Chondrocyte (in vitro differentiated cells): ENCODE results near the gene CELA3B. TPM values are rescaled to one million over a fixed set of nuclear protein-coding genes. Genes with fewer than 3 reads are reported as not detected.
"Not testable (repeated sequence)": the region's sequence is repeated elsewhere in the genome, so short reads cannot be mapped to it uniquely, and the experiment has no call there.

Experiments
- DNase-seq: peaks from one replicate; pipeline ENCODE4 v3.0.0; 2021; ENCODE audit warnings: mixed read lengths, low spot score
- H3K27ac Mint-ChIP-seq: one replicate; pipeline ENCODE4 v1.8.0; 2021; ENCODE audit warnings: mild to moderate bottlenecking, moderate library complexity, mixed read lengths; ENCODE audit not compliant: unreplicated experiment
- H3K27me3 Mint-ChIP-seq: 2 replicates; pipeline ENCODE4 v1.8.0; 2021; ENCODE audit warnings: low read depth, mixed read lengths
- H3K36me3 Mint-ChIP-seq: 2 replicates; pipeline ENCODE4 v1.8.0; 2021; ENCODE audit warnings: low read depth, mixed read lengths
- H3K4me1 Mint-ChIP-seq: 2 replicates; pipeline ENCODE4 v1.8.0; 2021; ENCODE audit warnings: low read depth, mild to moderate bottlenecking, mixed read lengths
- H3K4me3 Mint-ChIP-seq: one replicate; pipeline ENCODE4 v1.8.0; 2021; ENCODE audit warnings: mild to moderate bottlenecking, moderate library complexity, mixed read lengths; ENCODE audit not compliant: unreplicated experiment
- H3K9me3 Mint-ChIP-seq: 2 replicates; pipeline ENCODE4 v1.8.0; 2021; ENCODE audit warnings: low read depth, mixed read lengths
- CTCF ChIP-seq: fragments of 200-600 bp; sonication (generic); IDR thresholded peaks from 2 replicates; pipeline ENCODE4 v1.5.0; 2021; ENCODE audit warnings: antibody characterized with exemption, mild to moderate bottlenecking, moderate library complexity
- total RNA-seq: library from RNA; stranded (reverse); gene quantifications from 3 replicates; pipeline ENCODE4 v1.2.1, GENCODE V29; 2021

CELA3B gene
- total RNA-seq, 1 donor from 2014 or later: not detected

DNA sequence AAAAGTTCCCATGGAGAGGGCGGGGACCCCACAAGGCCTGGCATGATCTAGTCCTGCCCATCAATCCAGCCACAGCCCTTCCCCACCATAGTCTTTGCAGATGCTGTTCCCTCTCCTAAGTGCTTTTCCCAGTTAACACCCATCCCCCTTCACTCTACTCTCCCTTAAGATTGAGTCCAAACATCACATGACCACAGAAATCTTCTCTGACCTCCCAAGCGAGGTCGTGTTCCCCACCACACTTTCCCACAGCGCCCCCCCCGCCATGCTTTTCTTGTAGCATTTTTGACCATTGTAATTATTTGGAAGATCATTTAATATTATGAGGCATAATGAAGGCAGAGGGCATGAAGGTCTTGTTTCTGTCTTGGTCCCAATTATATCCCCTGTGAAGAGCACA, 35.5 kb upstream of the CELA3B start:
- H3K9me3 Mint-ChIP-seq: no peaks in the 10 kb centered on the region
- peaks cover 63% of the 10 kb centered on the region for H3K4me1 Mint-ChIP-seq
- no peak for DNase-seq
- no peak overlapping the region for H3K4me3 Mint-ChIP-seq
- TF ChIP-seq CTCF: no peak
- peak overlapping the region; percentile 79 for H3K27ac Mint-ChIP-seq
- H3K36me3 Mint-ChIP-seq: no peaks in the 10 kb centered on the region
- H3K27me3 Mint-ChIP-seq: no peaks in the 10 kb centered on the region

- DNase-seq: no peak
- no peaks in the 10 kb centered on the region for H3K27me3 Mint-ChIP-seq
- H3K27ac Mint-ChIP-seq: peak overlapping the region; percentile 89
- no peaks in the 10 kb centered on the region for H3K36me3 Mint-ChIP-seq
- peaks cover 63% of the 10 kb centered on the region for H3K4me1 Mint-ChIP-seq
- no peak for TF ChIP-seq CTCF
- H3K9me3 Mint-ChIP-seq: no peaks in the 10 kb centered on the region
- H3K4me3 Mint-ChIP-seq: no peak overlapping the region
Observed at GRCh38 chr1:21942464-21942863, 34.4 kb upstream of the CELA3B start.

DNA sequence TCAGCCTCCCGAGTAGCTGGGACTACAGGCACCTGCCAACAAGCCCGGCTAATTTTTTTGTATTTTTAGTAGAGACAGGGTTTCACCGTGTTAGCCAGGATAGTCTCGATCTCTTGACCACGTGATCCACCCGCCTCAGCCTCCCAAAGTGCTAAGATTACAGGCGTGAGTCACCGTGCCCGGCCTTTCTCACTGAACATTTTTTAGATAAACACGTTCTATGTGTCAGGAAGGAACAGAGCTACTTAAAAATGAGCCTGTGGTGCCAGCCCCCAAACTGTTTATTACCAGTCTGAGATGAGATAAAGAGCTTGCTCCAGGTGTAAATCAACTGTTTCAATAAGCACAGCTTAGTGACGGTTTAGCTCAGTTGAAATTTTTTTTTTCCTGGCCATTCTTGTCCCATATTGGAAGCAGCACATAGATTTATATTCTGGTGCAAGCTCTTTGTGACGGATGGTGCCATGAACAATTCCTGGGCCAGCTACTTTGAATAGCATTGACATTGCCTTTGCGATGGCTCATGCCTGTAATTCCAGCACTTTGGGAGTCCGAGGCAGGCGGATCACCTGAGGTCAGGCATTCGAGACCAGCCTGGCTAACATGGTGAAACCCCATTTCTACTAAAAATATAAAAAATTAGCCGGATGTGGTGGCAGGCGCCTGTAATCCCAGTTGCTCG, 33.7 kb upstream of the CELA3B start:
- Mint-ChIP-seq H3K4me1 (peaks cover 58% of the 10 kb centered on the region), H3K27ac (peak overlapping the region; percentile 89)
- not testable (repeated sequence) for H3K4me3 Mint-ChIP-seq, H3K9me3 Mint-ChIP-seq, H3K27me3 Mint-ChIP-seq, DNase-seq, H3K36me3 Mint-ChIP-seq

- no peaks in the 10 kb centered on the region for H3K27me3 Mint-ChIP-seq
Observed at GRCh38 chr1:21944733-21945073, 32.1 kb upstream of the CELA3B start.

GRCh38 chr1:21946836-21947587, 29.8 kb upstream of the CELA3B start:
- H3K36me3 Mint-ChIP-seq: no peaks in the 10 kb centered on the region
- no peak overlapping the region for H3K27ac Mint-ChIP-seq
- no peaks in the 10 kb centered on the region for H3K9me3 Mint-ChIP-seq
- no peak for DNase-seq
- H3K4me3 Mint-ChIP-seq: no peak overlapping the region
- no peaks in the 10 kb centered on the region for H3K27me3 Mint-ChIP-seq
- TF ChIP-seq CTCF: no peak
- peaks cover 22% of the 10 kb centered on the region for H3K4me1 Mint-ChIP-seq

More at GRCh38 chr1:21944733-21945073, 32.1 kb upstream of the CELA3B start:
- no peak for DNase-seq
- TF ChIP-seq CTCF: no peak
- H3K9me3 Mint-ChIP-seq: no peaks in the 10 kb centered on the region
- H3K27ac Mint-ChIP-seq: peak overlapping the region; percentile 82
- H3K4me1 Mint-ChIP-seq: peaks cover 42% of the 10 kb centered on the region
- no peak overlapping the region for H3K4me3 Mint-ChIP-seq
- H3K36me3 Mint-ChIP-seq: no peaks in the 10 kb centered on the region
